AG20443 (cell line): ENCODE data around the gene FNTB.
"Not testable (repeated sequence)": the region's sequence is repeated elsewhere in the genome, so short reads cannot be mapped to it uniquely, and the experiment has no call there.

Experiments
- DNase-seq: peaks from one replicate; pipeline ENCODE4 v3.0.0; 2012; ENCODE audit warnings: low spot score, mixed read lengths

The FNTB gene

DNA sequence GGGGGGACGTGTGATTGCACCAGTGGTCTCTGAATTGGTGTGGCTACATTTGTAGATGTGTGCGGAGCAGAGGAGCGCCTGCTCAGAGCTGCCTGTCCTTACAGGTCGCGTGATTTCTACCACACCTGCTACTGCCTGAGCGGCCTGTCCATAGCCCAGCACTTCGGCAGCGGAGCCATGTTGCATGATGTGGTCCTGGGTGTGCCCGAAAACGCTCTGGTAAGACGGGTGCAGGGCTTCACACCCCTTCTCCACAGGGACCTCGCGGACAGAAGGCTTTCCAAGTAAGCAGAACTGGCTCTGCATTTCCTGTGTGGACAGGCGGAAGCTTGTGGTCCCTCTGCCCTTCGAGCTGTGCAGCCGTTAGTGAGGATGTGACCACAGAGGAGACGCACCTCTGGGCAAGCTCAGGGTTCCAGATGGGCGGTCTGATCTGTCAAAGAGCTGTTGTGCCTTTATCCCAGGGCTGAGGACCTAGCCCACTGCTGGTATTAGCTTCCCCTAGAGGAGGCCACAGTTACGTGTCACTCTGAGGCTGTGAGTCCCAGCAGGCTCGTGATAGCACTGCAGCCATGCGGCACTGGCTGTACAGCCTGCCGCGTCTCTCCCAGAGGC, 67.9 kb downstream of the FNTB start:
- DNase-seq: no peak

GRCh38 chr14:65057695-65058094, 71.0 kb downstream of the FNTB start:
- DNase-seq: no peak

DNA sequence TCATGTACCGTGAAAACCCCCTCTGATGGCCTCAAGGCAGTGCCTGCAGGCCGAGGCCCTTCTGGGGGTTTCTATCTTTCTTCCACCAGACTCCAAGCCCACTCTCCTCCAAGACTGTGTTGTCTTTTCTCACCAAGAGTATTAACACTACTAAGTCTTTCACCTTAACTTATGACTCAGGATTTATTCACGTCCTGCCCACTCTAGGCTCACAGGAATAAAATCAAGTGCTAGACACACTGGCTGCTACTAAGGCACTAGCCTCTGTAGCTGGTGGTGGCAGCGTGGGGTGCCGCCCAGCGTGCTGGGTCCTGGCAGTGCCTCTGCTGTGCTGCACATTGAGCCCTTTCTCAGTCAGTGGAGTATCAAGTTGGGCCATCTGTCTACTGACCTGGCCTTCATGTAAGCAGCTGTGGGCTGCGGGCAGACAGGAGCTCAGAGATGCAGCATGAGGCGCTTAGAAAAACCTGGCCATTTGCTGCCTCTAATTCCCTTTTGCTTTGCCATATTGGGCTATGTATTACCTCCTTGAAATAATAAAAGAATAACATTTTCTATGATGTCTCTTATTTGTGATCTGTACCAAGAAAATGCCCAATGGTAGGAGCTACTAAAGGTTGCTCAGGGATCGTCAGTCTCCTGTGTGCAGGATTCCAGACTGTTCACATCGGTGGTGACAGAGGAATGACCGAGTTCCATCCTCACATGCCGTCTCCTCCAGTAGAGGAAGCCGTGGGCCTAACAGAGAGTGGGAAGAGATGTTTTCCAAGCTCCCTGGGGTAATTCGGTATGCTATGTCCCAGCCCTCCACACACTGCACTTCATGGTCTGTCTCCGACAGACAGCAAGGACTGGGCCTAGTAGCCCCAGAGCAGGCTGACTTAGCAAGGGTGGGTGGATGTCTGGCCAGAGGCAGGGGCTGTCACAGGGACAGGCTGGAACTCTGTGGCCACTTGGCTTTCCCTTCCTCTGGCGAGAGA, 75.7 kb downstream of the FNTB start:
- DNase-seq: no peak

DNA sequence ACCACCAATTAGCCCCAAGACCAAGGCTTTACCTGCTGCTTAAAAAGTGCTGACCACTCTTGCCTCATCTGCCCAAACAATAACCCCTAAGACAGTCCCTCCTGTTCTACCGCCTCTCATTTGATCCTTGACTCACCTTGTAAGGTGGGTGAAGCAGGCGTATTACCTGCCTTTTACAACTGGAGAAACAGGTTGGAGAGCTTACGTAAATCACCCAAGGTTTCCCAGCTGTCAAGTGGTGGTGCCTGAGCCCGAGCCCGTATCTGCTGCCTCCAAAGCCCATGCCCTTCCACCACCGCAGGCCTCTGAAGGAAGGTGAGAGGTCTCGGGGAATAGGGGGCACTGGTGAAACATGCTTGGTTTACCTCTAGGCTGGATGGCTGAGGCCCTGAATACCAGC, 79.0 kb downstream of the FNTB start:
- no peak for DNase-seq

DNA sequence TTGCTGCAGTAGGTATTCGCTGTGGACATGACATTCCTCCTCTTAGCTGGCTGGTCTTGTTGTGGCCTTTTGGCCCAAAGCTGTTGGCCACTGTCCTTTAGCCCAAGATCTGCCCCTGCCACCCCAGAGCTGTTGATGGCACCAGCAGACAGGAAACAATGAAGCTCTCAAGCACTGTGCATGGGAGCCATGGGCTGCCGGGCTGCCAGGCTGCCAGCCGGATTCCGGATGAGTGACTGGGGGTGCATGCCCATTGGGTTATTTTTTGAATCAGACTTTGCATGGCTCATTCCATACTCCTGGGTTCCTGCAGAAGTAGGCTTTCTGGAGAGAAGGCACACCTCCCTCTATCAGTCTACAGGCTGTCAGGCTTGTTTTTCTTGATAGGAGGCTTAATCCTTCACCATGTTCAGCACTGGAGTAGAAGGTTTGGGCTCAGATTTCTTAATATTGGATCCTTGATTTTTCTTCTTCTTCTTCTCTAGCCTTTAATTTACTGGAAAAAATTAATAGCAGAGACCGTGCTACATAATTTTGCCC, 83.2 kb downstream of the FNTB start:
- DNase-seq: no peak

GRCh38 chr14:65070471-65070976, 83.8 kb downstream of the FNTB start:
- DNase-seq: no peak

GRCh38 chr14:65071544-65071943, 84.8 kb downstream of the FNTB start:
- DNase-seq: no peak

- no peak for DNase-seq
These were observed 85.6 kb downstream of the FNTB start for GRCh38 chr14:65072256-65072655.

GRCh38 chr14:65072937-65073336, 86.2 kb downstream of the FNTB start:
- DNase-seq: no peak

DNA sequence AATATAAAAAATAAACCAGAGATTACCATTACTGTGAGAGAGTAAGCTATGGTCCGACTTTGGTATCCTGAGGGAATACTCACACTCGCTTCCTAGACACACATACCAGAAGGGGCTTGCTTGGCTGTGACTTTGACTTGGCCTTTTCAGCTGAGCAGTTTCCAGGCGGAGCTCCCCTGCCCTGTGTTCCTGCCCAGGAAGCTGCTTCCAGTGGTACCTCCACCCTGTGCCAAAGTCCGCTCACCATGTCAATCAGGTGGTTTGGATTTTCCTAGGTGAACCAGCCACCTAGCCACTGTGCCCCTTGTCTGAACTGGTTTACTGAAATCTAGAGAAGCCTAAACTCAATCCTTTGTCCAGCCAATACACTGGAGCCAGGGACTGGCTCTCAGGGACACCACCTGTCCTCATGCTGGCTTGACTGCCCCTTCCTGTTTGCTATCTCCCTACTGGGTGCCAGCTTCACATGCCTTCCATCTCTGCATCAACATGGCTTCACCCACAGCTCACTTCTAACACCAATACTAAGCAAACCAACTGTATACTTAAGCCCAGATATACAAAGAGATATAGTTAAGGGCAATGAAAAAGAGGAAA, 87.0 kb downstream of the FNTB start:
- no peak for DNase-seq

DNA sequence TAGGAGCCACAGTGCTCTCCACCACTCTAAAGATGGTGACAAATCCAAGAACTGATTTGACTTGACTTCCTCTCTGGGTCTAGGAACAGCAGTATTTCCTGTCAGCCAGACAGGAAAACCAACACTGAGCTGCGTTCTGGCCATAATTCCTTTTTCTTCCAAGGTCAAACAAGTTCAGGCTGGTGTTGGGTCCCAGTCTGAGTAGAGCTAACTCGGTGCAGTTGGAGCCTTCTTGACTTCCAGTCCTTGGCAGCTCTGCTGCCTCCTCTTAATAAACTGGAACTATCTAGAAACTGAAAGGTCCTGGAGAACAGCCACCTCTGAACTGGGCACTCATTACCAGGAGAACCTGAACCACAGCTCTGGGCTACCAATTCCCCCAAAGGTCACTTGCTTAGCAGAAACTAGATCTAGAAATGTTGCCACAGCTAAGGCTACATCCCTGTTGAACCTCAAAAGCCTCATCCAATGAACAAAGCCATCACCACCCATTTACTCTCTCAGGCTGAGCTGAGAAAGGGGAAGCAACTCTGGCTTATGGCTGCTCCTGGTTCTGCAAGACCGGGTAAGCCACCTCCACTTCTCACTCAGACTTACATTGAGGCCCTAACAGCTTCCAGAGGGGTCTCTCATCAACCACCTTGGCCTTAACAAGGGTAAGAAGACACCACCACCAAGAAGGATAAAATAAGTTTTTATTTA, 87.9 kb downstream of the FNTB start:
- no peak for DNase-seq

DNA sequence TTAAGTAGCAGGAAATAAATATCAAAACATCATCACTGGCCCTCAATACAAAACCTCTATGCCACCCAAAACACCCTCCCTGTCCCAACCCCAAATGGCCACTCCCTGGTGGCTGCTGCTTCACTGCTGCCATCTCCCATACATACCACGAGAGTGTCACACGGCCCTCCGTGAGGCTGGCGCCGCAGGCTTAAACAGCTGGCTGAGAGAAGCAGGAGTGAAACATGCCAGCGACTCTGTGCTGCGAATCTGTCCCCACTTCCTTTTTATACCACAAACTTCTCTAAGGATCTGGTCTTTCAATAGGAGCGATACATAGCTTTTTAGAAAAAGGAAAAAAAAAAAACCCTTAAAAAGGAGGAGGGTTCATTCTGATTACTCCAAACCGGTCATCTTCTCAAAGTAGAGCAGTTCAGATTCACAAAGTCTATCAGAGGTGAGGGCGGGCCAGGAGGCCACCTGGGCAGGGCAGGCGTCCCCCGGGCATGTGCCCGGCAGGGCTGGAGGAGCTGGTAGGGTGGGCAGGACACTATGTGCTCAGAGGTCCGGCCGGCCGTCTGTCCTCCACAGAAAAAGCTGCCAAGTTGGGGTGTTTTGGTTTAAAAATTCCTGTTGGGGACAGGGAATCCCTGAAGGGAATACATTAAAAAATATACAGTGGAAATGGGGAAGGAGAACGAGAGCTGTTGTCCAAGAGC, 89.1 kb downstream of the FNTB start:
- DNase-seq: no peak

GRCh38 chr14:65077318-65077717, 90.6 kb downstream of the FNTB start:
- DNase-seq: no peak

DNA sequence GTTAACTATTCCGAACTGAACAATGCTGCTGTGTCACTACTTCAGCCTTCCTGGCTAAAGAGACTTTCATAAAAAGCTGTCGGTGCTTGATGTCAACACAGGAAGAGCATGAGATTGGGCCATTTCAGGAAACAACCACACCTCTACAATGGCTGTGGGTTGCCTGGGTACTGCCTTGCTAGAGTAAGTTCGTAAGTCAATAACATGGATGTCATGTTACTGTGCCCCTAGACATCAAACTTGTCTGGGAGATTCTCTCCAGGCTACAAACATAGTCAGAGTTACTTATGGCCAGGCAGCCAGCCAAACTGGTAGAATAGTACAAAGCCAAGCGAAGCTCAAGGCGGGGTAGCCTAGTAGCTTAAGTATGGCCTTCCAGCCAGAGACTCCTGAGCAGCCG, 92.5 kb downstream of the FNTB start:
- no peak for DNase-seq

DNA sequence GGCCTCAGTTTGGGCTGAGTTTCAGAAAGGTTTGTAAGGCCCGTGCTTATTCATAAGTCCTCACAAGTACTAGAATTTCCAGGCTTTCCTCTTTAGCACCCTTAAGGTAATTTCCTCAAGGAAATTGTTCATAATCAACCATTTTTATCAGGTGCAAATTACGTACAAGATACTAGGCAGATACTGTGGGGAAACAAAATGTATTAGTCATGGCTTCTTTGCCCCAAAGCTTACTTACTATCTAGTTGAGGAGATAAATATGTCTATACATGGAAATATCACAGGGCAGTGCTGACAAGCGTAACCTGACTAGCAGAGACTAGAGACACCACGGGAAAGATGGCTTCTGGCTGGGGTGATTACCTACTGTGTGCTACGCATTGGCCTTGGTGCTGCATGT, 93.1 kb downstream of the FNTB start:
- DNase-seq: no peak

DNA sequence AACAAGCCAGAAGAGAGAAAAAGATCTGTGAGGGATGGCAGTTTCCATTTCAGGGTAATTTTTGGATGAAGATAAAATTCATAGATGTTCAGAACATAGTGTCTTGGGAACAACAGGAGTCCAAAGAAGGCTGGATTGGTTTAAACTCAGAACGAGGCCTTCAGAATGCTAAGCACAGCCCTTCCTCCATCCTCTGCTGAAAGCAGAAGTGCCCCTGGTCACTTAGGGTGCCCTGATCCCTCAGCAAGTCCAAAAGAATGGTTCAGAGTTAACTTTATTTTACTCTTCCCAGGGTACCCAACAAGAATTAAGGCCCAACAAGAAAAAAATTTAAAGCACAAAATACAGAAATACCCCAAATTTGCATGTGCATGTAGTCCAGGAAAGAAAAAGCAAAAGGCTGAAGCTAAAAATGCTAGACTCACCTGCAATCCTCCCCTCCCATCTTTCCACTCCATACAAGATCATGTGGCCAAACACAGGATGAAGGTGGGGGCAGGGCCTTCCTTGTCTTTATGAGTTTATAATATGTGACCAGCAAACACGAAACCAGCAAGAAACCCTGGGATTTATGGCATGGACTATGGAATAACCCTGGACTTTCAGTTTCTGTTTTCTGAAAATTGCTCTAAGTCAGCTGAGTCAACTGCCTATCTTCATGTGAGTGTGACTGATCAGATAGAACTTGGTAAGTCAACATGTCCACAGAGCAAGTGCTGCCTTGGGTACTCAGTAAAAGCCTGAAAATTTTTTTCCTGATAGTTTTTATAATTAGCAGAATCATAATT, 94.5 kb downstream of the FNTB start:
- DNase-seq: no peak

DNA sequence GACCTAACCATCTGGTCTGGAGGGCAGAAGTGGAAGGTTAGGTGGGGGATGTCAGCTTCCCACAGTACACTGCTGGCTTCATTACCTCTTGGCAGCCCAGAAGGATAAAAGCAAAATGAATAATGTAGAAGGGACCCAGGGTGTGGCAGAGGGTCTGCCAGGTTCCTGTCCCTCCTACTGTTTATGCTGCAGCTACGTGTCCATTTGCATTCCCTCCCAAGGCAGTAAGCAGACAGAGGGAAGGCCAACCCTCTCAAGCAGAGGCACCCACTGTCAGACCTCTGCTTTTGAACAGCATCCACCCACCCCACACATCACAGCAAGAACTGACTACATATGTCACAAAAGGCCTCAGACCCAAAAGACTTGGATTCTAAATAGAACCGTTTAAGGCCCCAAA, 96.2 kb downstream of the FNTB start:
- no peak for DNase-seq

- no peak for DNase-seq
These were observed 98.1 kb downstream of the FNTB start for GRCh38 chr14:65084554-65085505.

DNA sequence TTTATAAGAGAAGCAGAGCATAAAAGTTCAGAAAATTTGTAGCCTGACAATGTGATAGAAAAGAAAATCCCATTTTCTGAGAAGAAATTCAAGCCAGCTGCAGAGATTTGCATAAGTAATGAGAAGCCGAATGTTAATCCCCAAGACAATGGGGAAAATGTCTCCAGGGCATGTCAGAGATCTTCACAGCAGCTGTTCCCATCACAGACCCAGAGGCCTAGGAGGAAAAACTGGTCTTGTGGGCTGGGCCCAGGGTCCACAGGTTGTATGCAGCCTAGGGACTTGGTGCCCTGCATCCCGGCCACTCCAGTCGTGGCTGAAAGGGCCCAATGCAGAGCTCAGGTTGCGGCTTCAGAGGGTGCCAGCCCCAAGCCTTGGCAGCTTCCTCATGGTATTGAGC, 100.0 kb downstream of the FNTB start:
- DNase-seq: not testable (repeated sequence)
